Effector memory CD4-positive, alpha-beta T cell (primary cell): ENCODE results near the gene PCDH9.
"Not testable (repeated sequence)": the region's sequence is repeated elsewhere in the genome, so short reads cannot be mapped to it uniquely, and the experiment has no call there.

Experiments used
- DNase-seq, 3 donors: peaks; one replicate each; pipeline ENCODE4 v3.0.0-alpha.2; 2020
- H3K27ac ChIP-seq: 2 replicates; pipeline ENCODE4 v1.7.0; 2013; ENCODE audit warnings: mild to moderate bottlenecking, low read length, moderate library complexity; ENCODE audit not compliant: insufficient read depth, poor library complexity, severe bottlenecking
- H3K27me3 ChIP-seq: replicated peaks from 2 replicates; pipeline ENCODE4 v1.7.0; 2013; ENCODE audit warnings: mild to moderate bottlenecking, low read length; ENCODE audit not compliant: insufficient read depth, control insufficient read depth, poor library complexity, severe bottlenecking
- H3K36me3 ChIP-seq: 2 replicates; pipeline ENCODE4 v1.7.0; 2013; ENCODE audit warnings: mild to moderate bottlenecking, low read length, moderate library complexity; ENCODE audit not compliant: control insufficient read depth, insufficient read depth
- H3K4me1 ChIP-seq: 2 replicates; pipeline ENCODE4 v1.7.0; 2013; ENCODE audit warnings: low read length, mild to moderate bottlenecking; ENCODE audit not compliant: control insufficient read depth, insufficient read depth, poor library complexity, severe bottlenecking
- H3K4me3 ChIP-seq: 2 replicates; pipeline ENCODE4 v1.7.0; 2013; ENCODE audit warnings: low read length, low read depth, mild to moderate bottlenecking; ENCODE audit not compliant: insufficient read depth, poor library complexity, severe bottlenecking
- H3K9me3 ChIP-seq: 2 replicates; pipeline ENCODE4 v1.7.0; 2013; ENCODE audit warnings: mild to moderate bottlenecking, low read length, moderate library complexity; ENCODE audit not compliant: control insufficient read depth

Gene PCDH9

DNA sequence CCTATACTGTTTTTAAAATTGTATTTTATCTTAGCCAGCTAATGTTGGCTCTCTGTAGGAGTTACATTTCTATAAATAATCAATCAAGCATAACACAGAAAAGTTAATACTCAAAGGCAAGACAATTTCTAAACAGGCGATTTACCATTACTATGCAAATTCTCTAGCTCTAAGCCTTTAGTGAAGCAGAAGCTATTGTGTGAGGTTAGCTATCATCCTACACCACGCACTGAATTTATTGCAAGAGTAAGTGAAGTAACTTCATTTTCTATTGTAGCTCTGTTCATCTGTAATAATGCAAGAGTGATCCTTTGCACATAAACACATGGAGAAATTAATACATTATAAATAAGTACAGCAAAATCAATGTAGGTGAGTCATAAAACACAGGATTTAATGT is 439.3 kb downstream of the PCDH9 start:
- no peak for DNase-seq
- H3K27me3 ChIP-seq, result no peaks in the 10 kb centered on the region

DNA sequence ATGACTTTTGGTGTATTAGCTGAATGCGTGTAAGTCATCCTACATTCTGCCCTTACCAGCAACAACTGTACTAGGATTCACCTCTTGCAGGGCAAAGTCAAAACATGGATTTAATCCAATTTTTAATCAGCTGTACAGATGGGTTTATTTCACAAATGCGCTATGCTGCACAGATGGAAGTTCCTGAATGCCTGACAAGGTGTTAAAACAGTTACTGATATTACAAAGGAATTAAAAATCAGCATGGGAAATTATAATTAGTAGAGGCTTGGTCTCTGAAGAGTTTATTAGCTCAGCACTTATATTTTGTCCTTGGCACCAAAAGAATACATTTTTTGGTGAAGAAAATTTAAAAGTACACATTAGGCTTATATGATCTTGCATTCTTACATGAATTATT is 448.9 kb downstream of the PCDH9 start:
- H3K27ac ChIP-seq, result no peak overlapping the region
- H3K4me1 ChIP-seq, result no peaks in the 10 kb centered on the region

More for the DNA sequence above, 439.3 kb downstream of the PCDH9 start:
- Histone ChIP-seq H3K27ac (no peak overlapping the region), H3K36me3 (no peaks in the 10 kb centered on the region), H3K9me3 (no peaks in the 10 kb centered on the region), H3K4me1 (no peaks in the 10 kb centered on the region), H3K4me3 (no peak overlapping the region)

DNA sequence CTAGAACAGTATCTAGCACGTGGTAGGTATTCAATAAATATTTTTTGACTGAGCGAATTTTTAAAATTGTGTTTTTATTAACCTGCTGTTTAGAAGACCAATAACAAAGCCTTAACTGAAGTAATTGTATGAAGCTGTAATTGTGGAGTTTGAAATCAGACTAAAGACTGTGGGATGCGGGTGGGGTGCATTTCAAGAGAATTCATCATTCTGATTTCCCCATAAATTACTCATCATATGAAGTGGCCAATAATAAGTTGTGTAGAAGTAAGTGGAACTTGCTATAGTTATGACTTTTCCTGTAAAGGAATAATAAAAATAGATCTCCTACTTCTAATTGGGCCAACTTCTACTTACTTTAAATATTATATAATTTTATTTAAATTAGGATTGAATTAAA is 449.3 kb downstream of the PCDH9 start:
- no peaks in the 10 kb centered on the region for H3K27me3 ChIP-seq
- no peak overlapping the region for H3K4me3 ChIP-seq
- H3K9me3 ChIP-seq, result no peaks in the 10 kb centered on the region
- no peaks in the 10 kb centered on the region for H3K36me3 ChIP-seq
- H3K27ac ChIP-seq, result no peak overlapping the region
- no peaks in the 10 kb centered on the region for H3K4me1 ChIP-seq
- DNase-seq, result no peak

More for the DNA sequence above, 448.9 kb downstream of the PCDH9 start:
- Histone ChIP-seq H3K27me3 (no peaks in the 10 kb centered on the region), H3K36me3 (no peaks in the 10 kb centered on the region), H3K4me3 (no peak overlapping the region), H3K9me3 (no peaks in the 10 kb centered on the region)
- no peak for DNase-seq

DNA sequence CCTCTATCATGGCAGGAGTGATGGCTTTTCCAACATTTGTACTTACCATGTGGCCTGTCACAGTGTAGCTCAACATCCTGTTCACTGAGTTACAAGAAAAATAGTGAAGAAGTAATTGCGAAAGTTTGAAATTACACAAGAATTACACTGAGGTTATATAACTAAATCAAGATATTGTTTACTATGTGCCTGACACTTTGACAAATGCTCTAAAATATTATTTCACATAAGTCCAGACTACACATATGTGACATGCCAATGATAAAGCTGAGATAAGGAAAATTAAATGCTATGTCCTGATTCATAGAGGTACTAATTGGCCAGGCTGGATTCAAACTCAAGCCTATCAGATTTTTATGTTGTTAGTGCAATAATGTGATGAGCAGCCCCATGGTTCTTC is 451.7 kb downstream of the PCDH9 start:
- H3K4me1 ChIP-seq, result no peaks in the 10 kb centered on the region
- no peaks in the 10 kb centered on the region for H3K27me3 ChIP-seq
- H3K4me3 ChIP-seq, result no peak overlapping the region
- no peak for DNase-seq
- no peaks in the 10 kb centered on the region for H3K36me3 ChIP-seq
- H3K9me3 ChIP-seq, result no peaks in the 10 kb centered on the region
- H3K27ac ChIP-seq, result no peak overlapping the region

DNA sequence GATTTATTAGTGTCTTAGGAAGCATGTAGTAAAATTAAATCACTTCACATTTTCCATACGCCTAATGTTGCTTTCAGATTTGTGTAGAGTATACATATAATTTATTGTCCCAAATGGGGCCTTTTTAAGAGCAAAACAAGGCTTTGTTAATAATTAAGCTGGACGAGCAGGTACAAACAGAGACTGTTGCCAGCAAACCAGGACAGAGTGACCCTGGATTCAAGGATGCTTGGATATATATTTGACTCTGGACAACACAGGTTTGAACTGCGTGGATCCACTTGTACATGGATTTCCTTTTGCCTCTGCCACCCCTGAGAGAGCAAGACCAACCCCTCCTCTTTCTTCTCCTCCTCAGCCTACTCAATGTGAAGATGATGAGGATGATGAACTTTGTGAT is 454.9 kb downstream of the PCDH9 start:
- no peak overlapping the region for H3K27ac ChIP-seq
- no peak for DNase-seq
- no peak overlapping the region for H3K4me3 ChIP-seq
- H3K9me3 ChIP-seq, result no peaks in the 10 kb centered on the region
- no peaks in the 10 kb centered on the region for H3K4me1 ChIP-seq
- H3K27me3 ChIP-seq, result no peaks in the 10 kb centered on the region
- no peaks in the 10 kb centered on the region for H3K36me3 ChIP-seq

DNA sequence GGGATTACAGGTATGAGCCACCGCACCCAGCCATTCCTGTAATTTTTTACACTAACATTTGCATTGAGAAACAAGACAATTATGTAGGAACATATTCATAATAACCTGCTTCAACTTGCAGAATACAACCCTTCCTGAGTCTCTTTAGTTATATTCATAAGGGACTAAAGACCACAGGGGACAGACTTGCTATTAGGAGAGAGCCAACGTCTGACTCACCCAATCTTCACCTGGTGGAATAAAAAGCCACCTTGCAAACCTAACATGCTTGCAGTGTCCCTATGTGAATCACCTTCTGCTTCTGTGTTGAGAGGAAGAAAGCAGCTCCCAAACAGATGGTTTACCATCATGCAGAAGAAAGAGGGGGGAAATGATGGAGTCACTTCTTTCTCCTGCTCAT is 456.1 kb downstream of the PCDH9 start:
- no peak for DNase-seq
- H3K9me3 ChIP-seq, result no peaks in the 10 kb centered on the region
- no peaks in the 10 kb centered on the region for H3K4me1 ChIP-seq
- no peaks in the 10 kb centered on the region for H3K36me3 ChIP-seq
- no peak overlapping the region for H3K4me3 ChIP-seq
- no peaks in the 10 kb centered on the region for H3K27me3 ChIP-seq
- H3K27ac ChIP-seq, result no peak overlapping the region

DNA sequence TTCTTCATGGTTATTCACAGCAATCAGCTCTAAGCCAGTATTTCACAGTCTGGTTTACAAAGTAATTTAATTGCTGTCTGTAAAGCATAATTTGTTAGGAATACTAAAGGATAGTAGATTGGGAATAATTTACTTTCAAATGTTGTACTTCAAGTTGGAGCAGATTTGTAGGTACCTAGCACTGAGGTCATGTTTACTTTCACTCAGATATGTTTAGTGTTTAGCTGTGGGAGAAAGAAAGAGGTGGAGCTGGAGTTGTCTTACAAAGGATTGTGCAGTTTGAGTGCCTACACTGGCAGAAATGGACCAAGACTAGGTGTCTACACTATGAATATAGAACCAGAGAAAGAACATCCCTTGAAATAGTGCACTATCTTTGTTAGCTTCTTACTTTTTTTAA is 464.6 kb downstream of the PCDH9 start:
- Histone ChIP-seq H3K4me1 (no peaks in the 10 kb centered on the region), H3K9me3 (no peaks in the 10 kb centered on the region), H3K27me3 (no peaks in the 10 kb centered on the region), H3K4me3 (no peak overlapping the region), H3K36me3 (no peaks in the 10 kb centered on the region), H3K27ac (no peak overlapping the region)
- no peak for DNase-seq

DNA sequence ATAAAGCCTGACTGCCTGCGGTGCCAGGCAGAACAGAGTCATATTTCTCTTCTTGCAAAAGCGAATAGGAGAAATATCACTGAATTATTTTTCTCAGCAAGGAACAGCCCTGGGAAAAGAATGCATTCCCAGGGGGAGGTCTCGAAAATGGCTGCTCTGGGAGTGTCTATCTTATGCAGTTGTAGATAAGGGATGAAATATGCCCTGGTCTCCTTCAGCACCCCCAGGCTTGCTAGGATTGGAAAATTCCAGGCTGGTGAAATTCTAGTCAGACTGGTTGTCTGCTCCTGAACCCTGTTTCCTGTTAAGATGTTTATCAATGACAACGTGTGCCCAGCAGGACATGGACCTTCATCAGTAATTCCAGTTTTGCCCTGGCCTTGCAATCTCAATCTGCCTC is 469.5 kb downstream of the PCDH9 start:
- not testable (repeated sequence) for H3K4me1 ChIP-seq, H3K27ac ChIP-seq, DNase-seq, H3K27me3 ChIP-seq, H3K9me3 ChIP-seq, H3K36me3 ChIP-seq, H3K4me3 ChIP-seq

DNA sequence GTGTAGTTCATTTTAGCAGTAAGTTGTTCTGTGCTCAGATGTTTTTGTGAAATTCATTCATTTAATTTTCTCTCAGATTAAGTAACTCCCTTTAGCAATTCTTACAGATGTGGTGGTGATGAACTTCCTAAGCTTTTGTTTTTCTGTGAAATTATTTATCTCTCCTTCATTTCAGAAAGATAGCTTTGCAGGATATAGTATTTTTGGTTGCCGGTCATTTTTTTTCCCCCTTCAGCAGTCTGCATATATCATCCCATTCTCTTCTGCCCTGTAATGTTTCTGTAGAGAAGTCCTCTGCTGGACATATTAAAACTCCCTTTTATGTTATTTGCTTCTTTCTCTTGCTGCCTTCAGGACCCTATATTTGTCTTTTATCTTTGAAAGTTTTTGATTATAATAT is 470.2 kb downstream of the PCDH9 start:
- no peaks in the 10 kb centered on the region for H3K27me3 ChIP-seq
- H3K27ac ChIP-seq, result no peak overlapping the region
- H3K4me1 ChIP-seq, result no peaks in the 10 kb centered on the region
- no peaks in the 10 kb centered on the region for H3K9me3 ChIP-seq
- H3K36me3 ChIP-seq, result no peaks in the 10 kb centered on the region
- H3K4me3 ChIP-seq, result no peak overlapping the region
- no peak for DNase-seq

DNA sequence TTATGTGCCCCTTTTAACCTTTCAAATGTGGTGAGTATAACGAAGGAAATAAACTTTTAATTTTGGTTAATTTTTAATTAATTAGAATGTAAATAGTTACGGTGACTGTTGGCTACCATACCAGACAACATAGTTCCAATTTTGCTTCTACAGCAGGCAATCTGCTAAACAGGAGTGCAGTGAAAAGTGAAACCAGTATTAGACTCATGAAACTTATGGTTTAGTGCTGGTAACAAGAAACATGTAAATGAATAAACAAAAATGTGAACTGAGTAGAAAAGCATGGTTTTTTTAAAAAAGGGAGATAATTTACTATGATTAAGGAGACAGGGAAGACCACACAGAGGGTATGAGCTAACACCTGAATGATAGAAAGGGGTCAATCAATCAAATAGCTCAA is 478.4 kb downstream of the PCDH9 start:
- H3K27ac ChIP-seq, result no peak overlapping the region

DNA sequence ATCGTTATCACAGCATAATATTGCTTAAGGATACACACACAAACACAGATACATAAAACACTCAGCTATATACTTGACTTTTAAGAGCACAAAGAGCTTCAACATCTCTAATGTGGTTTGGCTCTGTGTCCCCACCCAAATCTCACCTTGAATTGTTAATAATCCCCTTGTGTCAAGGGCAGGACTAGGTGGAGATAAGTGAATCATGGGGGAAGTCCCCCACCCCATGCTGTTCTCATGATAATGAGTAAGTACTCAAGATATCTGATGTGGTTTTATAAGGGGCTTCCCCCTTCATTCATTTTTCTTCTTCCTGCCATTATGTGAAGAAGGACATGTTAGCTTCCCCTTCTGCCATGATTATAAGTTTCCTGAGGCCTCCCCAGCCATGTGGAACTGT is 481.4 kb downstream of the PCDH9 start:
- H3K4me1 ChIP-seq, result no peaks in the 10 kb centered on the region
- H3K36me3 ChIP-seq, result no peaks in the 10 kb centered on the region
- no peak overlapping the region for H3K27ac ChIP-seq
- no peak overlapping the region for H3K4me3 ChIP-seq
- no peaks in the 10 kb centered on the region for H3K9me3 ChIP-seq
- no peak for DNase-seq
- H3K27me3 ChIP-seq, result no peaks in the 10 kb centered on the region

More for the DNA sequence above, 478.4 kb downstream of the PCDH9 start:
- no peaks in the 10 kb centered on the region for H3K9me3 ChIP-seq
- DNase-seq, result no peak
- H3K27me3 ChIP-seq, result no peaks in the 10 kb centered on the region
- no peaks in the 10 kb centered on the region for H3K36me3 ChIP-seq
- no peak overlapping the region for H3K4me3 ChIP-seq
- H3K4me1 ChIP-seq, result no peaks in the 10 kb centered on the region
